Activated CD8-positive, alpha-beta memory T cell treated with anti-CD3 and anti-CD28 coated beads for 36 hours (primary cell): ENCODE results near the gene PTPRU. TPM values are rescaled to one million over a fixed set of nuclear protein-coding genes. Genes with fewer than 3 reads are reported as not detected.

Experiments
- CTCF ChIA-PET: fragments of 350-600 bp; sonication (Branson Sonifier 250); formaldehyde crosslinking; loops from one replicate; lab custom pipeline; 2021; ENCODE audit warnings: antibody characterized with exemption; lab: Charles Lee
- POLR2A ChIA-PET: fragments of 350-600 bp; sonication (Branson Sonifier 250); formaldehyde crosslinking; loops from one replicate; lab custom pipeline; 2021; ENCODE audit warnings: antibody characterized with exemption; lab: Charles Lee
- total RNA-seq, 2 experiments: library from RNA; stranded (reverse); gene quantifications; one replicate each; pipeline ENCODE4 v1.2.3, GENCODE V29; 2021

The PTPRU gene
- total RNA-seq, 2 experiments from 2014 or later: 0.34 to 0.42 TPM

DNA sequence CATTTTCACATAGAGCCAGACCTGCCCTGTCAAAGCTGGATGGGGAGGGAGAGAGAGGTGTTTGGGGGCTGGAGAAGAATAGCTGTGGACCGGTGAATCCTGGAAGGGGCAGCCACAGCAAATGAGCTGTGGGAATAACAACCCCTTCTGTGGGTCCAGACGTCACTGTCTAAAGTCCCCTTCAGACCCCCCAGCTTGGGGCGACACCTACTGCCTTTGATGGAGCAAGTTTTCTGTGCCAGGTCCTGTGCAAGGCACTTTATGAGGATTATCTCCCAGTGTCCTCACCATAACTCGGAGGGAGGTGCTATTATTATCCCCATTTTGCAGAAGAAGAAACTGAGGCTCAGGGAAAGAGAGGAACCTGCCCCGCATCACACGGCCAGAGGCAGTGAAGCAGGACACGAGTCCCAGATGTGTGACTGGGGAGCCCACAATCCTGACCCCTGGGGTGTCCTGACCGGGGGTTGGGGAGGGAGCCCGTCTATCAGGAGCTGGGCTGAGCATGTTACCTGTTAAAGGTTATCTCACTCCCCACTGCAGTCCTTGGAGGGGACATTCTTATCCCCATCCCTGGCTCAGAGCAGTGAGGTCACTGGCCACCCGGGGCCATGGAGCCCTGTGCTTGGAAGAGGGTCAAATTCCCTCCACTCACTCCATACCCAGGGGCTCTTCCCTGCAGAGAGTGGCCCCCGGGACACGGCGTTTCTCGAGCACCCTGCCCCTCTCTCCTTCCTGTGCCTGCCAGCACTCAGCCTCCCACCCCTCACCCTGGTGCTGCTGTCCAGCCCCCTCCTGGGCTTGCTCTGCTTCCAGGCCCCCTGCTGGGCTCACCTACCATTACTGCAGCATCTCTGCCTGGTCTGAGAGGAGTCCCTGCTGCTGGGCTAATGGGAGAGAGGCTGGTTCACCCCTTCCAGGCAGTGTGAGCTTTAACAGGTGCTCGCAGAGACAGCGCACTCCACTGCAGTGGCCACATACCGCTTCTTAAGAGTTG lies 132.9 kb downstream of the PTPRU start:
- POLR2A ChIA-PET: no interaction called here
- CTCF ChIA-PET: interaction anchor here (0.6 kb wide), 1 partner anchor 43 kb away, joined by 3 read pairs; no protein-coding TSS in a partner anchor

- ChIA-PET POLR2A (no interaction called here), CTCF (interaction anchor here (0.6 kb wide), 1 partner anchor 42 kb away, joined by 3 read pairs; no protein-coding TSS in a partner anchor)
Measured at GRCh38 chr1:29370067-29370466, 133.7 kb downstream of the PTPRU start.

DNA sequence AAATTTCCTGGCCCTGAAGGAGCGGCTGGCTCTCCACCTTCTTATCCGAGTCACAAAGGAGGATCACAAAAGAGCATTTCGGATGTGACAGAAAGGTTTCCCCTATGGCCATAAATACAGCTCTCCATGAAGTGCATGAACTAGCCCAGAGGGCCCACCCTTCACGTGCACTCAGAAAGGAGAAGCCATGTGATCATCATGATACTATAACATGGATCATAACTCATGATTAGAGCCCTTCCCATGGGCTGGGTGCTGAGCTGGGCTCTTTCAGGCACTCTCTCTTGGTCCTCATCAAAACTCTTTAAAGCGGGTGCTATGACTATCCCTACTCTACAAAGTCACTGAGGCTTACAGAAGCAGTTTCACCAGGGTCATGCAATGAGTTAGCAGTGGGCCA lies 135.0 kb downstream of the PTPRU start:
- CTCF ChIA-PET: no interaction called here
- POLR2A ChIA-PET: no interaction called here

- POLR2A ChIA-PET: no interaction called here
- CTCF ChIA-PET: no interaction called here
Measured at GRCh38 chr1:29372108-29372507, 135.8 kb downstream of the PTPRU start.

Other genes starting within 250 kb of the PTPRU start
- gene TMEM200B, start 112.6 kb upstream of the PTPRU start, total RNA-seq: under 1 TPM; 0.94 to 0.97 TPM
- gene SRSF4, start 54.6 kb upstream of the PTPRU start, total RNA-seq: 100 to 1,000 TPM; 116 to 120 TPM
- gene MECR, start 5.6 kb upstream of the PTPRU start, total RNA-seq: 10 to 100 TPM; 46.4 to 46.7 TPM